IPS DF 4.7 (cell line): Measurements from ENCODE around the gene GJD3.

ENCODE experiments used
- DNase-seq: peaks from one replicate; pipeline ENCODE4 v3.0.0-alpha.2; 2013; ENCODE audit warnings: low spot score; ENCODE audit errors: extremely low read depth

Gene GJD3

DNA sequence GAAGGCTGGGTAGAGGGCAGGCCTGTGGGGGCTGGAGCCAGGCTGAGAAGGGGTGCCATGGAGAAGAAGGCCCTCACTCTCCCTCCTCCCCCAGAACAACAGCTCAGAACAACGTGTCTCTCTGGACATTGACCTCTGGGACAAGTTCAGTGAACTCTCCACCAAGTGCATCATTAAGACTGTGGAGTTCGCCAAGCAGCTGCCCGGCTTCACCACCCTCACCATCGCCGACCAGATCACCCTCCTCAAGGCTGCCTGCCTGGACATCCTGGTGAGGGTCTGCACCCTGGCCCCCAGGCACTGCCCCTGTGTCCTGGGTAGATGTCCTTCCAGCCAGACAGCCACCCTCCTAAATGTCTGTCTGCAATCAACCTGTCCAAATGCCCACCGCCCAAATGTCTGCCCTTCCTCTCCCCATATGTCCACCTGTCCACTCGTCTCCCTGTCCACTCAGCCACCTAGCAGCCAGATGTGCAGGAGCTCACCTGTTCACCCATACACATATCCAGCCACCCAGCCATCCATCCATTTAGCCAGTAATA lies 12.2 kb downstream of the GJD3 start:
- DNase-seq = no peak

DNA sequence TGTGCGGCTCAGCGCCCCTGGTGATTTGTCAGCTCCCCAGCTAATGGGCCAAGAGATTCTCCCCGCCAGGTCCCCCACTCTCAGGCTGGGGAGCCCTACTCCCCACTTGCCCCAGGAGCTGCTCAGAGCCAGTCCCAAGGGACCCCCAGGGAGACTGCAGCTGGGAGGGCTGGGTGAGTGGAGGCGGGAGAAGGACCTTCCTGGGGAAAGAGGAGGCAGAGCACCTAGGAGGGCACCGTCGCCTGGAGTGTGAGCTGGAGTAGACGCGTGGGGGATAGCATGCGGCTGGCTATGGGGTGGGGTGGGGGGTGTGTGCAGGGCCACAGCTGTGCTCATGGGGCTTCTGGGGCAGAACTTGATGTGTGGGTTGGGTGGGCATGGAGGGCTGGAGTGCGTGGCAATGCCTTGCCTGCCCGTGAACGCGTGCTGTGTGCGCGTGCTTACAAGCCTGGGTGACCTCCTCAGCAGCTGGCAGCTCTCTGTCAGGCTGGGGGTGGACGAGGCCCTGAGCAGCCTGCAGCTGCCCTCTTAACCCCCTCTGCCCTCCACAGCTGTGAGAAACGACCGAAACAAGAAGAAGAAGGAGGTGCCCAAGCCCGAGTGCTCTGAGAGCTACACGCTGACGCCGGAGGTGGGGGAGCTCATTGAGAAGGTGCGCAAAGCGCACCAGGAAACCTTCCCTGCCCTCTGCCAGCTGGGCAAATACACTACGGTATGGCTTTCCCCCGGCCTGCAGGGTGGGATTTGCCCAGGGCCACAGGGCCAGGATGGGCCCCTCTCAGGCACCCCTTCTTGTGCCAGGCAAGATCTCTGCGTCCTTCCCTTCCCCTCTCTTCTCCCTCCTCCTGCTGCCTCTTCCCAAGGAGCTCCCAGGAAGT lies 12.9 kb downstream of the GJD3 start:
- no peak for DNase-seq

DNA sequence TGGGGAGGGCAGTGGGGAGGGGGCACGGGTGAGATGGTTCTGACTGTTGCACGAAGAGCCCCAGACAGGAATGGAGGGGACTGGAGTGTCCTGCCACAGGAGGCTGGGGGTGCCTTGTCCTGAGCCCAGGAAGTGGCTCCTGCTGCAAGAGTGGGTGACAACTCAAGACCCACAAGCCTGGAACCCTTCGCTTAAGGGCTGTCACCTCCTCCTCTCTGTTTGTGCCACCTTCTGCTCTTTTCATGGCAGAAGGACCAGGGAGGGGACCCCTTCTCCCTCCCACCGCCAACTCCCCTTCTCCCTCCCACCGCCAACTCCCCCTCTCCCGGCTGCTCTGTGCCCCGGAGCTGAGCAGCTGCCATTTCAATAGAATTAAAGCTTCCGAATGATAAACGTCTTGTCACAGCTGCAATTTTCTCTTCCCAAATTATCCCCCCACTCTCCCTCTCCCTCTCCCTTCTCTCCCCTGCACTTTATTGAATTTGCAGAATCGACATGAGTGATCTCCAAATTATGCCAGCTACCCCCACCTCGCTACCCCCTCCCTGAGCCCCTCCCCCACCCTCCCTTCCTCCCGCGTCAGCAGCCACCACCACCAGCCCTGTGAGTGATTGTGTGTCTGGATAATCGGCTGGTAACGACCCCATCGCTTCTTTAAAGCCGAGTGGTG lies 13.7 kb downstream of the GJD3 start:
- no peak for DNase-seq

DNA sequence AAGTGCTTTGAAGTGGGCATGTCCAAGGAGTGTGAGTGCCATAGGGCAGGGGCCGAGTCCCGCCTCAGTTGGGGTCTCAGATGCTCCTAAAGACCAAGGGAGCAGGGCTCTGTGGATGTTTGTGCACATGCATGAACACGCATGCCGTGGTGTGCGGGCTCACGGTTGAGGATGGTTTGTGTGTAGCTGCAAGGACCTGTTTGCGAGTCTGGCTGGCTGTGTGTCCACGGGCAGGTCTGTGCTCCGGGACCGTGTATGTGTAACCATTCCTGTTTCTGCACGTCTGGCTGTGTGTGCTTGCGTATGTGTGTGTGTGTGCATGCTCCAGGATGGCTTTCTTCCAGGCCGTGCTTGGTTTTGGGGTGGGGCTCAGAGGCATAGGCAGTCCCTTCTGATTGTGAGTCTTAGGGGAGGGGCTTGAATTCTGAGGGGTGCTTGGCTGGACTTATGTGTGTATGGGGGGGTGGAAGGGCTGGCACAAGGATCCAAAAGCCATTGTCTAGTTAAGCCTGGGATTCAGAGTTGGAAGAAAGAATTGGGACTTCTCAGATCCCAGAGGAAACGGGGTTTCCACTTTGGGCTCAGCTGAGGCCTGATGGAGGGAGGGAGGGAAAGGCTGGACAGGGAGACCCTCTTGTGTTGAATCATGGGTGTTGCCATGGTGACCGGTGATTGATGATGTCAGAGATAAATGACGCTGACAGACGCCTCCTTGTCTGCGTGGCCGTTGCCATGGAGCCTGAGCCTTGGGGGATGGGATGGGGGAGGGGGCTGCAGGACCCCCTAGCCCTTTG lies 14.4 kb downstream of the GJD3 start:
- no peak for DNase-seq

DNA sequence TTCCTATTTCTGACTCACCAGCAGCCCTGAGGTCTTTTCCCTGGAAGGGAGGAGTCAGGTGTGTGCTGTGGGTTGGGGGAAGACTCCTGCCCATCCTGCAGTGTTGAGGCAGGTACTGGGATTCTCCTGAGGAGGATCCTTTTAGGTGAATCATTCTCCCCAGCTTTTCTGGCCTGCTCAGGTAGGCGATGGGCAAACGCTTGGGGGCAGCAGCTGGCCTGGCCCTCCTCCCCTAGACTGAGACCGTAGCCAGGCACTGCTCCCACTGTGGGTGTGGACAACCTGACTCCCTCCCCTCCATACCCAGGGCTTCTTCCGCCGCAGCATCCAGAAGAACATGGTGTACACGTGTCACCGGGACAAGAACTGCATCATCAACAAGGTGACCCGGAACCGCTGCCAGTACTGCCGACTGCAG lies 15.1 kb downstream of the GJD3 start:
- DNase-seq = no peak

DNA sequence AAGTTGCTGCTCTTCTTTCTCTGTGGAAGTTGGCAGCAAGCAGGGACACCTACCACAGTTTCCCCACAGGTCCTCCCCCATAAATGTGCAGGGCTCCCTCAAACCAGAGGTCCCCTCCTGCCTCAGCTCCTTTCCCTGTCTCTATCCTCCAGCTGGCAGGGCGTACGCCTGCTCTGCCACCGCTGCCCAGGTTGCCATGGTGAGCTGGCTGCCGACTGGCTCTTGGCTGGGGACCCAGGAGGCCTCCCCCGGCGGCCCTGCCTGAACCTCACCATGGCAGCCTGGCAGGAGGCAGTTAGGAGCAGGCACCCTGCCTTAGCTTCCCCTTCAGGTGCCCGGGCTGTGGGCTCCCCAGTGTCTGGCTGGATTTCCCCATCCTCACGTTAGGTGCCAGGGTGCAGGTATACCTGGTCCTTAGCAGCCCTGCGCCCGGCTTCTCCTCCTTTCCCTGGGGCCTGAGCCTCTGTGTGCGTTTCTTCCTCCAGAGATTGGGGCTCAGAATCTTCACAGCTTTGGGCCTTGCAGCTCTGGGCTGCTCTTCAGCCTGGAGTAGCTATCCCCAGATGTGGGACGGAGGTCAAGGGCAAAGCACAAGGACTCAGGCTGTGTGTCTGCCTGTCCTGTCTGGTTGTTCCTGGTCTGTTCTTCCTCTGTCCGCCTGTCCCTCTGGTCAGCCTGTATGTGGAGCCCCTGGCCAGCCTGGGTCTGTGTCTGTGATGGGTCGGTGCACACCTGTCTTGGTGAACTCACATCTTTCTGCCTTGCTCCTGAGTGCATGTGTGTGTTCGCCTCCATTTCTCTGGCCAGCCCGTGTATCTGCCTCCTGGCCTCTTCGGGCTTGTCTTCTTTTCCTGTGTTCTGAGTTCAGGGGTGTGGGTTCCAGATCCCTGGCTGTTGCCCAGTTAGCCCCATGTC lies 15.7 kb downstream of the GJD3 start:
- DNase-seq = no peak

DNA sequence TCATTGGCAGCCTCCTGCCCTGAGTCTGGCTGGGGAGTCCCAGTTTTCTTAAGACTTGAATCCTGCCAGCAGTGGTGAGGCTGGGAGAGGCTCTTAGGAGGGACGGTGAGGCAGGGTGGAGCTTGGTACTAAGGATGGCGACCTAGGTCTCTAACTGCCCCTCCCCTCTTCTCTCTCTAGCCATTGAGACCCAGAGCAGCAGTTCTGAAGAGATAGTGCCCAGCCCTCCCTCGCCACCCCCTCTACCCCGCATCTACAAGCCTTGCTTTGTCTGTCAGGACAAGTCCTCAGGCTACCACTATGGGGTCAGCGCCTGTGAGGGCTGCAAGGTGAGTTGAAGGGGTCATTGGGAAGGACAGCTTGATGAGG lies 16.4 kb downstream of the GJD3 start:
- DNase-seq = no peak

DNA sequence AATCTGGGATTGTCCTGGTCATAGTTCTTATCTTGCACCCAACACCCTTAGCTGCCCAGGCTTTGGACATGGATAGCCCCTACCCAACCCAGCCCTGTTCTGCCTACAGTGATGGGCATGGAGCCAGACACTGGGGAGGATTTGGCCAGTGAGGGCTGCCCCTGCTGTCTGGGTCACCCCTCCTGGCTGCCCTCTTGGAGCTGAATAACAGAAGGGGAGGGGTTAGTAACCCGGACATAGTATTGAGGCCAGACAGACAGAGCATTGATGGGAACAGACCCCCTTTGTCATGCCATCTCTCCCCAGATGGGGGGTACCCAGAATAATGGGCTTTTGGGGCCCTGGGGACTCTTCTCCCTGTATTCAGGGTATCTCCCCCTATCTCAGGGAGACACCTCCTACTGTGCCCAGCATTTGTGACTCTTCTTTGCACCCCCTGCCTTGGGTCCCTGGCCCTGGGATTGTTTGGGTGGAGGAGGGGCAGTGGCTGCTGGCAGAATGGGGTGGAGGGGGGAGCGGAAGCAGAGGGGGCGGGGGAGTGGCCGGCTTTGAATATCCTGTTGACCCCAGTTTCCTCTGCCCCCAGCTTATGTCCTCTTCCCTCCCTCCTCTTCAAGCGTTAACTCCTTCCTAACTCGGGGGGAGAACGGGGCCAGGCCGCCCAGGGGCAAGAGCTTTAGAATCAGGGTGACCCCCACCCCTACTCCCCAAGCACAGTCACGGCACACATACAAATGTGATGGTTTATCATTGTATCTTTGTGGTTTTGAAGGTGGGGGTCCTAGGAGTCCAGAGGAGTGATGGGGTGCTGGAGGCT lies 17.0 kb downstream of the GJD3 start:
- DNase-seq = no peak

DNA sequence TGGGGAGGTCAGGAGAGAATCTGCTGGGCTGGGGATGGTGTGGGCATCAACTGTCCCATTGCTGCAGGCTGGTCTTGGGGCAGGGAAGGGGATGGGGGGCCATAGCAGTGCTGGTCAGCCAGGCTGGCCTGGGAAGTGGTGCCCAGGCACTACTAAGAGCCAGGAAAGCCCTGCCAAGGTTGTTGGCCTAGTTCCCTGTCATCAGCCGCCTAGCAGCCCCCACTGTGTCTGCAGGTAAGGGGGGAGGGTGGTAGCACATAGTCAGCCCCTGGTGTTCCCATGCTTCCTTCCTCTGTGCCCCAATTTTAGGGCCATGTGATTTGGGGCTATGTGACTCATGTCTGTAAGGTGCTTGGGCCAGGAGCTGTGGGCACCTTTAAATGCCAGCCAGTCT lies 17.8 kb downstream of the GJD3 start:
- DNase-seq = no peak

DNA sequence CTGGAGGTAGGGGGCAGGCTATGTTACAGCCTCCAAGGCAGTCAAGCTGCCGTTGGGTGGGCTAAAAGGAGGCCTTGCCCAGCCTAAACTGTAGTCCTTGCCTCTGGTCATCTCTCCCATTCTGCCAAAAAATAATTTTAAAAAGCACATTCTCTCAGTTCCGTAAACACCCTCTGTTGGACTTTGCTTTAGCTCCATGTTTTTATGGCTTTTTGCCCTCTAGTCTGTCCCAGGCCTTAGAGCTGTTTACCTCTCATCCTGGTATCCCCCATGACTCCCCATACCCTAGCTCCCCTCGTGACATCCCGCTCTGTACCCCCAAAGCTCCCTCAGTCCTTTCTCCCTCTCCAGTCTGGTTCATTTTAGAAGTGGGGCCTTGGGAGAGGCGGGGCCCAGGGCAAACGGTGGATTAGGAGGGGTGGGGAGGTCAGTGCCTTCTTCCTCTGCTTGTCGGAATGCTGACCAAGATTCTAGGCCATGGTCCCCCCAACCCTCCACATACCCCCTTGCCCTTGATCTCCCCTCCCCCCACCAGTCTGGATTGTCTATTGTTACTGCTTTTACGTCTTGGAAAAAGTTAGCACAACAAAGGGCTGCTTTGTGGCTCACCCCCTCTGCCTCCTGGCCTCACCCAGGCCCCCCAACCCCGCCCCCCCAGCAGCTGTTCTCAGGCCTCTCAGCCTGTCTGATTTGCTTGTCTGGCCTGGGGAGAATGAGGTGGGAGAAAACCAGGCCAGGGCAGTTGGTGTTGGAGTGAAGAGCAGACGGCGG lies 18.4 kb downstream of the GJD3 start:
- no peak for DNase-seq

DNA sequence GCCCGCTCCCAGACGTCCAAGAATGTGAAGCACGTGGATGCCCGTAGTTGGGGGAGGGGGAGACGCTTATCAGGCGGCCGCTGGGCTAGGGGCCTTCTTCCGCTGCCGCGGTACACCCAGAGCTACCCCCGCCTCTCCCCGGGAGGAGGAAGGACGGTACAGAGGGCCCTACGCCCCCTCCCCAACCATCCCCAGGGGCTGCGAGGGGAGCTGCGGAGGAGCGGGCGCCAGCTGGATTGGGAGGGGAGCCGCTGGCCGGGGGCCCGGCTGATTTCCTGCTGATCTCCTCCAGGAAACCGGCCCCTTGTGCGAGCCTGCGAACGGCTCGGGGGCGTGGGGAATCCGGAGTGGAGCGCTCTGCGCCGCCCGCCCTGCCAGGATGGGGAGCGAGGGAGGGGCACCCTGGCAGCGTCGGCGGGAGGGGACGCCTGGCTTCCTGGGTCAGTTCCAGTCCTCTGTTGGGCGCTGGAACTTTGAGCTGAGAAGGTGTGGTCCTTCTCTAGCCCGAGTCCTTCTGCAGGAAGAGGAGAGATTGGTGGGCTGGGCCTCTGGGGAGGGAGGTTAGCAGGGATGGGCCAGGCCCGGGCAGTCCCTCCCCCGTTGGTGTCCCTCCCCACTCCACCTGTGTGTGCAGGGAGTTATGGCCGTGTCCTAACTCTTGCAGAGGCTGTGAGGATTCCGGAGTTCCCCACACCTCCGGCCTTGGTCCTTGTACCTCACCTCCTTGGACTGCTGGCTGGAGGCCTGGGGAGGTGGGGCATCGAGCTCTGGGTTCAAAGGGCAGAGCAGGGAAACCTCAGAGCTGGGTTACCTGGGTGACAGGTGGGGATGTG lies 19.2 kb downstream of the GJD3 start:
- no peak for DNase-seq

DNA sequence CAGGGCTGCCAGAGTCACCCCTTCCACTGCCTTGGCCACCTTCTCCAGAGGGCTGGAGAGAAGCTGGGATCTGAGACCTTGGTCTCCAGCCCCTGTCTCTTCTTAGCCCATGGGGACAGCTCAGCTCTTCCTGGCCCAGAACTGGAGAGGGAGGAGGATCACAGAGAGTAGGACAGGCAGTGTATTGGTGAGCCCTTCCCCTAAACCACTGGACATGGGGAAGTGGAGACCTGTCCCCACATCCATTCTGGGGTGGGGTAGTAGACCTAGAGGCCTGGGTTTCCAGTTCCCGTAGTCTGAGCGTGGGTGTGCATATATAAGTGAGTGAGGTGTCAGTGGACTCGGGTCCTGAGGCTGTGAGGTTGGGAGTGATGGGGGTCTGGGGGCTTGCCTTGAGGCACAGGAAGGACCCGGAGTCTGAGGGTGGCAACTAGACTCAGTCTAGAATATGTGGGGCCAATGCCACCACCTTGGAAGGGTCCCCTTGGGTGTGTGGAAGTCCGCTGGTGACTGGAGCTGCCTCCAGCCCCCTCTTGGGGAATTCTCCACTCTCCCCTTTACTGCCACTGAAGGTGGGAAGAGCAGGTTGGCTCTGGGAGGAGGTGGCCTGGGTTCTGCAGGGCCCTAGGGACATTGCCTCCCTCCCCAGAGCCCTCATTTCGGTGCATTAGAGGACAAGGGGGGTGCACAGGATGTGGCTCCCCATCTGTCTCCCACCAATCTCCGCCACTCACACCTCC lies 19.9 kb downstream of the GJD3 start:
- no peak for DNase-seq

DNA sequence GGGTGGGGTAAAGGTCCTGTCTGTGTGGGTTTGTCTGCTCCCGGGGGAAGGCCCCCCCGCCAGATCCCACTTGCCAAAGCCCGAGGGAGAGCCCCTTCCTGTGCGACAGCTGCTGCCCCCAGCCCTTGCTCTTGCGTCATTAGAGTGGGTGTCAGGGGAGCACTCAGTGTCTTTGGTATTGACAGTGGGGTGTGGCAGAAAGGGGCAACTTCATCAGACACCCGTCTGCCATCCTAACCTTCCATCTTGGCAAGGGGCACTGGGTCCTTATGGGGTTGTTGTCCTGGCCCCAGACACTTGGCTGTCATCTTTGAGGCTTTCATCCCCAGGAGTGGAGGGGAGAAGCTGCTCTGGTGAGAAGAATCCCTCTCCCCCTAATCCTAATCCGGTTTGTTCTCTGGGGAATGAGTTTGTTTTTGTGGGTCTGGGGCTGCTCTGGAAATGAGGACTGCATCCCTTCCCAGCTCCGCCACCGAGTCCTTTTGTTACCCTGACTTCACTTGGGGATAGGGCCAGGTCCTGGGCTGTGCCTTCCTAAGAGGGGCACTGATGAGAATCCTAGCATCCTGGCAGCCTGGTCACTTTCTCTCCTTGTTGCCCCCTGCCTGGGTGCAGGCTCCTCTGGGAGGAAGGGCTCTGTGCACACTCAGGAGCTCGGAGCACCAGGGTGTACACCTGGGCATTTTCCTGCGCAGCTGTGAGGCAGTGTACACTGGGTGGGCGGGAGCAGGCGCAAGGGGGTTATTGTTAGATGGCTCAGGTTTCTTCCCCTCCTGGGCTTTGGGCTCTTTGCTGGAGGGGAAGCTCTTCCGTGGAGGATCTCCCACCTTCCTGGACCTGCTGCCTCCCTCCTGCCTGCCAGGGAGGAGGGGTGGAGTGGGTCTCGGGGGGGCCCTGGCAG lies 21.1 kb downstream of the GJD3 start:
- no peak for DNase-seq

DNA sequence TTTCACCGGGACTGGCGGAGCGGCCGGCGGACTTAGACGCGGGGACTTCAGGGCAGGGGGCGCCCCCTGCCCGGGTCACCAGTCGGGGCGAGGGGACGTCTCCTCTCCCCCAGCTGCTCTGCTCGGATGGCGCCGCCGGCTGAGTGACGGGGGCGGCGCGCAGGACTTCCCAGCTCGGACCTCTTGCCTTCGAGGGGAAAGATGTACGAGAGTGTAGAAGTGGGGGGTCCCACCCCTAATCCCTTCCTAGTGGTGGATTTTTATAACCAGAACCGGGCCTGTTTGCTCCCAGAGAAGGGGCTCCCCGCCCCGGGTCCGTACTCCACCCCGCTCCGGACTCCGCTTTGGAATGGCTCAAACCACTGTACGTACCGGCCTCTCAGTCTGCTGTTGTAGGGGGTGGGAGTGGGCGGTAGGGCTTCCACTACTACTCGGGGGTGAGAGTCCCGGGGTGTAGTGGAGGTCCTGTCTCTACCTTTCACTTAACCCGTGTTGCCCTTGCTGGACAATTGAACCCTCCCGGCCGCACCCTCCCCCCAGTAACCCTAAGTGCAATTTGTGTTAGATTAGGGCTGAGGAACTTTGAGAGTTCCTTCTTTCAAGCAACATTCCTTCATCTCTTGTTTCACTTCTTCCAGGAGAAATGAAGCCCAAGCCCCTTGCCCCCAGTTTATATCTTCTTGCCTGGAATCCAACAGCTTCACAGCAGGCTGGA lies 21.9 kb downstream of the GJD3 start:
- DNase-seq = no peak

DNA sequence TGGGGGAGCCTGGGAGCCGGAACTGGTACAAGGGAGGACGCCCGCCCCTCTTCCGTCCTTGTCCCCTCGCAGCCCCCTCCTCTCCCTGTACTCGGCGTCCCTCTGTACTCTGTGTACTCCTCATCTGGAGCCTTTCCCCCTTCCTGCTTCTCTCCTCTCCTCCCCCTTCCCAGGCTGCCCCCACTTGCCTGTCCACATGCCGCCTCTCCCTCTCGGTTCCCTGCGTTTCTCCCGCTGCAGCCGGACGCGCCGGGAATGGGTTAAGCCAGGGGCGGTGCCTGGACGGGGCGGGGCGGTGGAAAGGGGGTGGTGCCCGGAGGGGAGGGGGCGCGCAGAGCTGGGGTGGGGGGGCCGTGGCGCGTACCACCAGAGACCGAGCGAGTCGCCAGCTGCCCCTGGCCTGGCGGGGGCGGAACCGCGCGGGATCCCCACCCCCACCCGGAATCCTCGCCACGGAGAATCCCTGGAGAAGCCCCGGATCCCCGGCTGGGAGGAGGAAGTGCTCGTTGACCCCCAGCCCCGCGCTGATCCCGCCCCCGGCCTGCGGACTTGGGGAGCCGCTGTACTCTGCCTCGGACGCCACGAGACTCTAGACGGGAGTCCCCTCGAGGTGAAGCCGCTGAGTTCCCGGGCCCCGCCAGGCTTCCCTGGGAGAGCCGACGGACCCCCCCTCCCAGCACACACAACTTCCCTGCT lies 22.6 kb downstream of the GJD3 start:
- DNase-seq = no peak
